Activated CD4-positive, alpha-beta T cell treated with anti-CD3 and anti-CD28 coated beads for 36 hours (primary cell): ENCODE data around the gene PIPOX. TPM values are rescaled to one million over a fixed set of nuclear protein-coding genes. Genes with fewer than 3 reads are reported as not detected.

Source experiments
- ATAC-seq: fragments of 200-7000 bp; cut with Tn5 transposase; one replicate; pipeline ENCODE4 v1.10.0; 2021; ENCODE audit warnings: mild to moderate bottlenecking, moderate library complexity
- CTCF ChIA-PET: fragments of 350-600 bp; sonication (Branson Sonifier 250); formaldehyde crosslinking; loops from one replicate; lab custom pipeline; 2021; ENCODE audit warnings: antibody characterized with exemption; lab: Charles Lee
- POLR2A ChIA-PET: fragments of 350-600 bp; sonication (Branson Sonifier 250); formaldehyde crosslinking; loops from one replicate; lab custom pipeline; 2021; ENCODE audit warnings: antibody characterized with exemption, inconsistent platforms; lab: Charles Lee
- DNase-seq: peaks from one replicate; pipeline ENCODE4 v3.0.0-alpha.2; 2020
- H3K27ac Mint-ChIP-seq: one replicate; pipeline ENCODE4 v1.8.0; 2021; ENCODE audit warnings: mixed read lengths
- H3K27me3 Mint-ChIP-seq: one replicate; pipeline ENCODE4 v1.8.0; 2021; ENCODE audit warnings: mixed read lengths
- H3K36me3 Mint-ChIP-seq: one replicate; pipeline ENCODE4 v1.8.0; 2021; ENCODE audit warnings: low read depth, mixed read lengths
- H3K4me1 Mint-ChIP-seq: one replicate; pipeline ENCODE4 v1.8.0; 2021; ENCODE audit warnings: mixed read lengths
- H3K4me3 Mint-ChIP-seq: one replicate; pipeline ENCODE4 v1.8.0; 2021; ENCODE audit warnings: mild to moderate bottlenecking, moderate library complexity, mixed read lengths
- H3K9me3 Mint-ChIP-seq: one replicate; pipeline ENCODE4 v1.8.0; 2021; ENCODE audit warnings: low read depth, mixed read lengths
- intact Hi-C, 2 experiments: fragments of 100-400 bp; cut with DNase I in 1 of 2; cut with micrococcal nuclease in 1 of 2; formaldehyde crosslinking; loops; one replicate each; pipeline versions ENCODE4 v1.14.2 to v1.15.1; 2022 to 2024; cut with DNase I, micrococcal nuclease
- total RNA-seq, 2 experiments: library from RNA; stranded (reverse); gene quantifications; one replicate each; pipeline ENCODE4 v1.2.3, GENCODE V29; 2021

Gene PIPOX
- total RNA-seq, 2 experiments from 2014 or later: 1.8 to 2.1 TPM

GRCh38 chr17:29050176-29050575 lies 7.2 kb downstream of the PIPOX start:
- H3K4me3 Mint-ChIP-seq: no peak overlapping the region
- H3K36me3 Mint-ChIP-seq: no peaks in the 10 kb centered on the region
- ChIA-PET CTCF (no interaction called here), POLR2A (no interaction called here)
- H3K27me3 Mint-ChIP-seq: peaks cover 5% of the 10 kb centered on the region
- H3K4me1 Mint-ChIP-seq: peaks cover 6% of the 10 kb centered on the region
- DNase-seq (no peak), ATAC-seq (no peak)
- no peaks in the 10 kb centered on the region for H3K9me3 Mint-ChIP-seq
- no peak overlapping the region for H3K27ac Mint-ChIP-seq
- intact Hi-C loops: no loop called here

DNA sequence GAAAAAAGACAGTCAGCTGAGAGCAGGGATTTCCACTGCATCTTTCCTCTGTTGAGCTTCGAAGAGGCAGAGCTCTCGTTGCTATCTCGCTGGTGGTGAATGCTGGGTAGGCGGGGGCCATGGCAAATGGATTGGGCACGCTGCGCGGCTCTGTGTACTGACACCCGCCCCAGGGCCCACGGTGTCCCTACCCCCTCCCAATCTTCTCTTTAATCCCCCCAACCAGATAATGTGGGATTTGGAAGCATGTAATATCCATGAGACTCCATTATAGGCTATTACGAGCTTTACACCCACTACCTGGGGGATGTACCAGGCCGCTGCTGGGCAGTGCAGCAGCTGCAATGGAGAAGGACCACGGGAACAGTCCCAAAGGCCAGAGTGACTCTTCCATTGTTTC lies 8.3 kb downstream of the PIPOX start:
- no peak for ATAC-seq
- ChIA-PET CTCF (interaction anchor here (0.7 kb wide), 1 partner anchor 21 kb away, joined by 3 read pairs; no protein-coding TSS in a partner anchor), POLR2A (no interaction called here)
- Mint-ChIP-seq H3K4me1 (peaks cover 6% of the 10 kb centered on the region), H3K36me3 (no peaks in the 10 kb centered on the region), H3K4me3 (no peak overlapping the region), H3K27me3 (peaks cover 5% of the 10 kb centered on the region), H3K9me3 (no peaks in the 10 kb centered on the region), H3K27ac (no peak overlapping the region)
- intact Hi-C loops: no loop called here
- DNase-seq: no peak

DNA sequence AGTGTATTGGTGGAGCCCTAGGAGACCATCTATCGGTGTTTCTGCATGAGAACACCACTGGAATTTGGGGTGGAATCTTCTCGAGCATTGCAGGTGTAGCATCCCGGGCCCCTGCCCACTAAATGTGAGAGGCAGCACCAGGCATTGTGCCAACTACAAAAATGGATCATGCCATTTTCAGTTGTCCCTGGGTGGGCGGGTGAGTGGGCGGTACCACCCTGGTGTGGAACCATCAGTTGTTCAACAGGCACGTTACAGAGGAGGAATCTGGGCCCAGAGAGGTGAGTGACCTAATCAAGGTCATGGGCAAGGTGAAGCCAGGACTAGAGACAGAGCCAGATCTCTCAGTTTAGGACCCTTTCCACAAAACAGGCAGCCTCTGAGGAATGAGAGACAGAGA lies 8.8 kb downstream of the PIPOX start:
- H3K27me3 Mint-ChIP-seq: peaks cover 2% of the 10 kb centered on the region
- no peak overlapping the region for H3K27ac Mint-ChIP-seq
- H3K4me3 Mint-ChIP-seq: no peak overlapping the region
- CTCF ChIA-PET: no interaction called here
- H3K9me3 Mint-ChIP-seq: no peaks in the 10 kb centered on the region
- H3K4me1 Mint-ChIP-seq: peaks cover 6% of the 10 kb centered on the region
- no peaks in the 10 kb centered on the region for H3K36me3 Mint-ChIP-seq
- no peak for ATAC-seq
- no peak for DNase-seq
- intact Hi-C loops: no loop called here
- POLR2A ChIA-PET: no interaction called here

DNA sequence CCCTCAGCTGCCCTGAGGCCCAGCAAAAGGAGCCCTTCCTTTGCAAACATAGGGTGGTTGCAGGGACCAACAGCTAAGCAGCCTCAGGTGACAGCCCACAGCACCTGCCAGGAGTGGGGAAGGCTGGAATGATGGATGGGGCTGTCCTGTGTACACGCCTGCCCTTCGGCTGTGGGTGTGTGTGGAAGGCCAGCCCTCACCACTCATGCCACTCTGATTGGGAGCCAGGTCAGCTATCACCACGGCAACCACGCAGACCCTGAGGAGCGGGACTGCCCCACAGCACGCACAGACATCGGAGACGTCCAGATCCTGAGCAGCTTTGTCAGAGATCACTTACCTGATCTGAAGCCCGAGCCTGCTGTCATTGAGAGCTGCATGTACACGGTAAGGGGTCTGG lies 11.9 kb downstream of the PIPOX start:
- ChIA-PET POLR2A (no interaction called here), CTCF (no interaction called here)
- no peak overlapping the region for H3K27ac Mint-ChIP-seq
- no peaks in the 10 kb centered on the region for H3K36me3 Mint-ChIP-seq
- H3K9me3 Mint-ChIP-seq: no peaks in the 10 kb centered on the region
- no peak for DNase-seq
- intact Hi-C loops: no loop called here
- no peak for ATAC-seq
- no peaks in the 10 kb centered on the region for H3K27me3 Mint-ChIP-seq
- no peak overlapping the region for H3K4me3 Mint-ChIP-seq
- peaks cover 7% of the 10 kb centered on the region for H3K4me1 Mint-ChIP-seq

GRCh38 chr17:29057361-29057760 lies 14.4 kb downstream of the PIPOX start:
- Mint-ChIP-seq H3K4me1 (peaks cover 6% of the 10 kb centered on the region), H3K36me3 (no peaks in the 10 kb centered on the region), H3K9me3 (no peaks in the 10 kb centered on the region), H3K27ac (no peak overlapping the region), H3K27me3 (no peaks in the 10 kb centered on the region), H3K4me3 (no peak overlapping the region)
- POLR2A ChIA-PET: no interaction called here
- DNase-seq: no peak
- intact Hi-C loops: no loop called here
- CTCF ChIA-PET: interaction anchor here (1.2 kb wide), 1 partner anchor 104 kb away, joined by 3 read pairs; no protein-coding TSS in a partner anchor
- ATAC-seq: no peak

DNA sequence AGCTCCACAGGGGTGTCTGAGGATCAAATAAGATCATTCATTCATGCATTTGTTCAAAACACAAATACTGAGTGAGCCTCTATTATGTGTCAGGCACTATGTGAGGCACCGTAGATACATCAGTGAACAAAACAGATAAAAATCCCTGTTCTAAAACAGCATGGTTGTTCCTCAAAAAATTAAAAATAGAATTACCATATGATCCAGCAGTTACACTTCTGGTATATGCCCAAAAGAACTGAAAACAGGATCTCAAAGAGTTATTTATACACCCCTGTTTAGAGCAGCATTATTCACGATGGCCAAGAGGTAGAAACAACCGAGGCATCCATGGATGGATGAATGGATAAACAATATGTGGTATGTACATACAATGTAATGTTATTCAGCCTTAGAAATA lies 15.4 kb downstream of the PIPOX start:
- POLR2A ChIA-PET: no interaction called here

GRCh38 chr17:29059281-29059680 lies 16.3 kb downstream of the PIPOX start:
- Mint-ChIP-seq H3K4me3 (no peak overlapping the region), H3K4me1 (peaks cover 6% of the 10 kb centered on the region), H3K27ac (no peak overlapping the region), H3K36me3 (no peaks in the 10 kb centered on the region), H3K9me3 (no peaks in the 10 kb centered on the region), H3K27me3 (no peaks in the 10 kb centered on the region)
- intact Hi-C loops: no loop called here
- ChIA-PET POLR2A (no interaction called here), CTCF (interaction anchor here (0.7 to 1.2 kb wide), 5 partner anchors 49 to 296 kb away, joined by 3 to 6 read pairs (median 4); no protein-coding TSS in a partner anchor)
- ATAC-seq (no peak), DNase-seq (no peak)

More for the DNA sequence above, 15.4 kb downstream of the PIPOX start:
- intact Hi-C loops: no loop called here
- CTCF ChIA-PET: interaction anchor here (0.7 to 1.2 kb wide), 4 partner anchors 48 to 105 kb away, joined by 3 to 6 read pairs (median 4); no protein-coding TSS in a partner anchor
- ATAC-seq (no peak), DNase-seq (no peak)
- H3K27me3 Mint-ChIP-seq: no peaks in the 10 kb centered on the region
- H3K36me3 Mint-ChIP-seq: no peaks in the 10 kb centered on the region
- no peak overlapping the region for H3K4me3 Mint-ChIP-seq
- no peaks in the 10 kb centered on the region for H3K9me3 Mint-ChIP-seq
- H3K27ac Mint-ChIP-seq: no peak overlapping the region
- H3K4me1 Mint-ChIP-seq: peaks cover 6% of the 10 kb centered on the region

- intact Hi-C loops: no loop called here
- Mint-ChIP-seq H3K4me3 (no peak overlapping the region), H3K9me3 (no peaks in the 10 kb centered on the region), H3K36me3 (no peaks in the 10 kb centered on the region), H3K4me1 (peaks cover 6% of the 10 kb centered on the region), H3K27me3 (no peaks in the 10 kb centered on the region), H3K27ac (no peak overlapping the region)
- ChIA-PET POLR2A (no interaction called here), CTCF (interaction anchor here (0.6 to 1.2 kb wide), 5 partner anchors 10 to 173 kb away, joined by 3 to 4 read pairs (median 3); no protein-coding TSS in a partner anchor)
- DNase-seq (no peak), ATAC-seq (no peak)
Measured at GRCh38 chr17:29060475-29060874, 17.5 kb downstream of the PIPOX start.

DNA sequence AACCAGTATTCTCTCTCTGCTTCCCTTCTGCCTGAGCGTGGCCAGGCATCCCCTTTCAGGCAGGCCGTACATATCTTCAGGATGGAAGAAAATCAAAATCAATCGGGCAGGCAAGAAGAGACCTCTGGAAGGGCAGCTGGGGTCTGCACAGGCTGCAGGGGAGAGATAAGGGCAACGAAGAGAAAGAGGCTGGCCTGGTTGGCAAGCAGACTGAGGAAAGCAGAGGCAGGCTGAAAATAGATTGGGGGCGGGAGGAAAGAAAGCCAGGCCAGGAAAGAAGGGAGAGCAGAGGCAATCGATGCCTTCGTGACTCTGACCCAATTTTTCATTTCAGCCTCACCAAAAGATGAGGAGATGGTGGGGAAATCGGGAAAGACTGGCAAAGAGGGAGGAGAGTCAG lies 18.1 kb downstream of the PIPOX start:
- intact Hi-C loops: no loop called here
- CTCF ChIA-PET: interaction anchor here (1.2 kb wide), 2 partner anchors 55 to 95 kb away, joined by 3 to 5 read pairs; no protein-coding TSS in a partner anchor
- Mint-ChIP-seq H3K4me1 (peaks cover 6% of the 10 kb centered on the region), H3K27ac (no peak overlapping the region), H3K36me3 (no peaks in the 10 kb centered on the region), H3K9me3 (no peaks in the 10 kb centered on the region), H3K4me3 (no peak overlapping the region), H3K27me3 (no peaks in the 10 kb centered on the region)
- POLR2A ChIA-PET: no interaction called here
- ATAC-seq: no peak
- DNase-seq: no peak

GRCh38 chr17:29062215-29062614 lies 19.3 kb downstream of the PIPOX start:
- POLR2A ChIA-PET: no interaction called here
- Mint-ChIP-seq H3K4me1 (peaks cover 6% of the 10 kb centered on the region), H3K27ac (no peak overlapping the region), H3K9me3 (no peaks in the 10 kb centered on the region), H3K27me3 (no peaks in the 10 kb centered on the region), H3K4me3 (no peak overlapping the region), H3K36me3 (no peaks in the 10 kb centered on the region)
- CTCF ChIA-PET: interaction anchor here (0.5 to 1.2 kb wide), 3 partner anchors 54 to 462 kb away, joined by 3 to 5 read pairs (median 3); no protein-coding TSS in a partner anchor
- intact Hi-C loops: no loop called here
- no peak for DNase-seq
- ATAC-seq: no peak

GRCh38 chr17:29063992-29064391 lies 21.1 kb downstream of the PIPOX start:
- ATAC-seq (no peak), DNase-seq (no peak)
- Mint-ChIP-seq H3K27me3 (no peaks in the 10 kb centered on the region), H3K36me3 (no peaks in the 10 kb centered on the region), H3K4me1 (peaks cover 6% of the 10 kb centered on the region), H3K4me3 (no peak overlapping the region), H3K27ac (no peak overlapping the region), H3K9me3 (no peaks in the 10 kb centered on the region)
- POLR2A ChIA-PET: no interaction called here
- CTCF ChIA-PET: interaction anchor here (0.6 to 1.0 kb wide), 4 partner anchors 11 to 301 kb away, joined by 3 to 4 read pairs (median 3); no protein-coding TSS in a partner anchor
- intact Hi-C loops: no loop called here

GRCh38 chr17:29066047-29066446 lies 23.1 kb downstream of the PIPOX start:
- no peaks in the 10 kb centered on the region for H3K9me3 Mint-ChIP-seq
- DNase-seq (no peak), ATAC-seq (no peak)
- H3K4me1 Mint-ChIP-seq: no peaks in the 10 kb centered on the region
- no peaks in the 10 kb centered on the region for H3K27me3 Mint-ChIP-seq
- H3K4me3 Mint-ChIP-seq: no peak overlapping the region
- no peaks in the 10 kb centered on the region for H3K36me3 Mint-ChIP-seq
- POLR2A ChIA-PET: no interaction called here
- H3K27ac Mint-ChIP-seq: no peak overlapping the region
- CTCF ChIA-PET: interaction anchor here (1.1 kb wide), 2 partner anchors 51 to 100 kb away, joined by 3 read pairs; no protein-coding TSS in a partner anchor
- intact Hi-C loops: no loop called here
